Activated T-cell treated with anti-CD3 and anti-CD28 coated beads, Interleukin-2, amount 50 U/mL, for 4 hours (primary cell): ENCODE data around the gene SLC2A11. TPM values are rescaled to one million over a fixed set of nuclear protein-coding genes. Genes with fewer than 3 reads are reported as not detected.

ENCODE experiments used
- ATAC-seq, 2 donors: fragments of 200-7000 bp; cut with Tn5 transposase; one replicate each; pipeline ENCODE4 v1.10.0; 2021
- DNase-seq: peaks from one replicate; pipeline ENCODE4 v3.0.0-alpha.2; 2020
- H3K27me3 Mint-ChIP-seq: one replicate; pipeline ENCODE4 v1.8.0; 2021; ENCODE audit warnings: low read depth, mixed read lengths
- H3K36me3 Mint-ChIP-seq: one replicate; pipeline ENCODE4 v1.8.0; 2022; ENCODE audit warnings: mixed read lengths; ENCODE audit not compliant: insufficient read depth
- H3K4me1 Mint-ChIP-seq: one replicate; pipeline ENCODE4 v1.8.0; 2021; ENCODE audit warnings: low read depth, mixed read lengths
- H3K4me3 Mint-ChIP-seq: one replicate; pipeline ENCODE4 v1.8.0; 2021; ENCODE audit warnings: mild to moderate bottlenecking, moderate library complexity, mixed read lengths
- H3K9me3 Mint-ChIP-seq: one replicate; pipeline ENCODE4 v1.8.0; 2021; ENCODE audit warnings: mixed read lengths
- total RNA-seq, 3 donors: library from RNA; stranded (reverse); gene quantifications; one replicate each; pipeline ENCODE4 v1.2.1, GENCODE V29; 2021

The SLC2A11 gene
- total RNA-seq, 3 donors from 2014 or later = 2.0 to 3.3 (median 2.4) TPM

DNA sequence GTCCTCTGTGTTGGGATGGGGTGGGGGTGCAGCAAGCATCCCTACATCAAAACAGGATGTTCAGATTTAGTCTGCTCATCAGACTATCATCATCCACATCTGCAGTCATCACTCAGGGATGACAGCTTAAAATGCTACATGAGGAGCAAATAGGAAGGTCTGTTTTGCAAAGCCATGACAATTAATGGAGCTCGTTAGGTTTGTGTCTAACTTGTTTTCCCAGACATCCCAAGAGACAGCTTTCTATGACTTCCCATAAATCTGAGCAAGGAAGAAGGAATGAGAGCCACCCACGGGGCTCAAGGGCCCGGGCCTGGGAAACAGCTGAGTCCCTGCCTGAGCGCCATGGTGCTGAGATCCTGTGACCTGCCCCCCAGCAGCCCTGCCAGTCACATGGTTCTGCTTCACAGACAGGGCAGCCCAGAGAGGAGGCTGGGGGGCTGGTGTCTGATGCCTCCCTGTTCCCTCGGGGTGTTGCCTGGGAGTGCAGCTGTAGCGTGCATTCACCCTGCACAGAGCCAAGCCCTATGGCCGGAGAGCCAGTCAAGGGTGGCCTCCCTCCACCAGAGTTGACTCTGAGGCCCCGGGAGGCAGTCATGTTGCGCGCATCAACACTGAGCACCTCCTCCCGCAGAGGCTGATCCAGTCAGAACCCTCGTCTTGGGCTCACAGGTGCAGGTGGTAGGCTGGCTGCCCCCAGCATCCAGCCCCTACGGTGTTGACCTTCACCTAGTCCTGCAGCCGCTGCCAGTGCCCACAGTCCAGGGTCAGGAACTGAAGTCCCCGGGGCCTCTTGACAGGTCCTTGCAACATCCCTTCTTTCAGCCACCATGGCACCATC lies 30.9 kb upstream of the SLC2A11 start:
- H3K4me3 Mint-ChIP-seq = no peak overlapping the region

DNA sequence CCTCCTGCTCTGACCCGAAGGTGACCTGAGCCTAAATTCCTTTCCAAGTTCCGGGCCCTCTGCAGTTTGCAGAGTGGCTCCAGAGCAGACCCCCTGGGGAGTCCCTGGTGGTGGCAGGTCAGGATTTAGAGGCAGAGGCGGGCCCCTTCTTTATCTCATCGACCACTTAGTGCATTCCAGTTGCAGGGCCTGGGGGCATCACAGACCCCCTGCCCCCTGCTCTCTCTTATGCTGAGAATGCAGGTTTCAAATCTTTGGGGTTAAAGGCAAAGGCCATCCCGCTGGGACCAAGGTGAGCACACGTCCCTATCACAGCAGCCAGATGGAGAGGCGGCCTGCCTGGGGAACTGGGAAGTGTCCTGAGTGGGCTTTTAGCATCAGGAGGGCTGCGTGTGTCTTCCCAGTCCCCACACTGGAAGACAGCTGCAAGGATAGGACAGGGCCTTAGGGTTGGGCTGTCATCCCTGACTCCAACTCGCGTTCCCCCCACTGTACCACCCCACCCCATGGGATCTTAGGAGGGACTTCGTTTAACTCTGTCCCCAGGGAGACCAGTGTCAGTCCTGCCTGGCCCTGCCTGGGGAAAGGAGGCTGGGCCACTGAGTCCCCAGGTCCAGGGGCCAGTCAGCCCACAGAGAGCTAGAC lies 30.2 kb upstream of the SLC2A11 start:
- no peak for DNase-seq
- H3K9me3 Mint-ChIP-seq = no peaks in the 10 kb centered on the region
- no peak overlapping the region for H3K4me3 Mint-ChIP-seq
- ATAC-seq = no peak
- no peaks in the 10 kb centered on the region for H3K27me3 Mint-ChIP-seq
- peaks cover 37% of the 10 kb centered on the region for H3K36me3 Mint-ChIP-seq
- H3K4me1 Mint-ChIP-seq = no peaks in the 10 kb centered on the region

More for the DNA sequence above, 30.9 kb upstream of the SLC2A11 start:
- no peaks in the 10 kb centered on the region for H3K27me3 Mint-ChIP-seq
- peaks cover 37% of the 10 kb centered on the region for H3K36me3 Mint-ChIP-seq
- no peaks in the 10 kb centered on the region for H3K4me1 Mint-ChIP-seq
- H3K9me3 Mint-ChIP-seq = no peaks in the 10 kb centered on the region
- no peak for ATAC-seq
- no peak for DNase-seq

GRCh38 chr22:23828800-23829680 lies 28.6 kb upstream of the SLC2A11 start:
- H3K27me3 Mint-ChIP-seq = no peaks in the 10 kb centered on the region
- DNase-seq (no peak), ATAC-seq (no peak)

GRCh38 chr22:23829845-23830372 lies 27.8 kb upstream of the SLC2A11 start:
- DNase-seq (no peak), ATAC-seq (no peak)
- no peaks in the 10 kb centered on the region for H3K27me3 Mint-ChIP-seq
- no peak overlapping the region for H3K4me3 Mint-ChIP-seq
- H3K9me3 Mint-ChIP-seq = no peaks in the 10 kb centered on the region
- H3K36me3 Mint-ChIP-seq = peaks cover 26% of the 10 kb centered on the region
- H3K4me1 Mint-ChIP-seq = no peaks in the 10 kb centered on the region

More at GRCh38 chr22:23828800-23829680, 28.6 kb upstream of the SLC2A11 start:
- H3K36me3 Mint-ChIP-seq = peaks cover 27% of the 10 kb centered on the region
- H3K4me3 Mint-ChIP-seq = no peak overlapping the region
- H3K4me1 Mint-ChIP-seq = no peaks in the 10 kb centered on the region
- no peaks in the 10 kb centered on the region for H3K9me3 Mint-ChIP-seq

- peaks cover 22% of the 10 kb centered on the region for H3K36me3 Mint-ChIP-seq
- DNase-seq = no peak
- H3K27me3 Mint-ChIP-seq = no peaks in the 10 kb centered on the region
- H3K4me1 Mint-ChIP-seq = no peaks in the 10 kb centered on the region
- no peak overlapping the region for H3K4me3 Mint-ChIP-seq
- no peak for ATAC-seq
- H3K9me3 Mint-ChIP-seq = no peaks in the 10 kb centered on the region
Measured at GRCh38 chr22:23831261-23831660, 26.4 kb upstream of the SLC2A11 start.

DNA sequence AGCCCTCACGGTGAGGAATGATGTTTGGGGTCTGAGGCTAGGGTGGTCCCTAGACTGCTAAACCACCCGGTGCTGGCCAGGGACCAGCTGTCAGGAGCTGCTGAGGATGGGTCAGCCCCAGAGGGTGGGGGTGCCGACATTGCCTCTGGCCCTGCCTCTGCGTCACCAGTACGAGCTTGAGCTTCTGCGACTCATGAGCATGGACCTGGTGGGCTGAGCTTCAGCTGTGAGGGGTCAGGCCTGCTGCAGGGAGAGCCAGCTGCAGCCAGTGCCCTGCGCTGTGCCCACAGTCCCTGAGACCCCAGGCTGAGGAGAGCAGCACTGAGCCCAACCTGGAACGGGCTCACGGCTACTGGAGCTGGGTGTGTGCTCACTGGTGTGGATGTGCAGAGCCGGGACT lies 25.9 kb upstream of the SLC2A11 start:
- Mint-ChIP-seq H3K4me3 (no peak overlapping the region), H3K27me3 (no peaks in the 10 kb centered on the region), H3K36me3 (peaks cover 18% of the 10 kb centered on the region), H3K9me3 (no peaks in the 10 kb centered on the region), H3K4me1 (no peaks in the 10 kb centered on the region)
- ATAC-seq (no peak), DNase-seq (no peak)

DNA sequence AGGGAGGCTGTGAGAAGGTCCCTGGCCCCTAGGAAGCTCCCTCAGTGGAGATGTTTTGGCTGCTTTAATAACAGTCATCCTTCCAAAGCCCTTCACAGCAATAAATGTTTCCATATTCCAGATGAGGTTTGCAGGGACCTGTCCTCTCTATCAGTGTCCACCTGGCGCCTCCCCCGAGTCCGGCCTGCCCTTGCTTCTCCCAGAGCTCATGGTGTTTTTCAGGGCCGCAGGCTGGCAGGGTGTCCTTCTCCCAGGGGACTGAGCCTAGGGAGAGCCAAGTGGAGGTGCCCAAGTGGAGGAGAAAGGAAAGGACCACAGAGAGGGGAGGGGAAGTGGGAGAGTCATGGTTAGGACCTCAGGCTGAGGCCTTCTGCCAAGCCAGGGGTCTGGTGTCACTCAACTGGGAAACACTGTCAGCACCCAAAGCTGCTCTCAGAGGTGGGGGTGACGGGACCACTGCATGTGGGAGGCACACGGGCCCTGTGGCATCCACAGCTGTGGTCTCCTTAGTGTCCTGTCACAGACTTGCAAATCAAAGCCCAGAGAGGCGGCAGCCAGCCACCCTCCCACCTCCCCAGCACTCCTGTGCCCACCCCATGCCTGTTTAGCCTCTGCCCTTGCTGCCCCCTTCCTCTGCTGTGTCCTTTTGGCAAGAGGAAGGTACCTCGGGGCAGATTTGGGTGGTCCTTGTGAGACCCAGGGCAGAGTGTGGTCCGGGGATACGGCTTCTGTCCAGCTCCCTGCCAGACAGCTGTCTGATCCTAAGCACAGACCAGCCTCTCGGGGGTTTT lies 25.3 kb upstream of the SLC2A11 start:
- Mint-ChIP-seq H3K4me1 (peaks cover 2% of the 10 kb centered on the region), H3K4me3 (no peak overlapping the region), H3K27me3 (no peaks in the 10 kb centered on the region), H3K9me3 (no peaks in the 10 kb centered on the region), H3K36me3 (peaks cover 18% of the 10 kb centered on the region)
- no peak for DNase-seq
- ATAC-seq = no peak

DNA sequence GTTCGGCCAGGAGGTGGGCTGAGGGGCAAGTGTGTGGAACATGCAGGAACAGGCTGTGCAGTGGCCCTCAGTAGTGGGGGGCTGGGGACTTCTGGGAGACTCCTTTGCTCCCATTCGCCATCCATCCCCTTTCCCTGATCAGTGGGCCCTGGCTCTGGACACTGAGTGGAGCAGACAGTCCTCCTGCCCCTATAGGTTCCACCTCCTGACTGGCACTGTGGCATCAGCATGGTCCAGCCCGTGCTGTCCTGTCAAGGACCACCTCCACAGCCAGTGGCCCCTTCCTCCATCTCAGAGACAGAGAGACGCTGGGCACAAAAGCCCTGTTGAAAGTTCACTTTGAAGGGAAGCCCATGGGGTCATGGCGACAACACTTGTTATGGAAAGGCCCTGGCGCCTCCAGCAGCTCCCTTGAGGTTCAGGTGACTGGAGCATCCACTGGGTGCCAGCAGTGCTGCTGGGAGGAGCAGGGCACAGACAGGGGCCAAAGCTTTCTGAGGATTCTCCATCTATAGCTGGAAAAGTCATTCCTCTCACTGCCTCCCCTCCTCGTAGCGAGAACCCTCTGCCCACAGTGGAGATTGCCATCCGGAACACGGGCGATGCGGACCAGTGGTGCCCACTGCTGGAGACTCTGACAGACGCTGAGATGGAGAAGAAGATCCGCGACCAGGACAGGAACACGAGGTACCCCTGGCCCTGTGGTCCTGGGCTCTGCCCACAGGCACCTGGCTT lies 24.5 kb upstream of the SLC2A11 start:
- peaks cover 8% of the 10 kb centered on the region for H3K4me1 Mint-ChIP-seq
- DNase-seq (no peak), ATAC-seq (no peak)
- H3K27me3 Mint-ChIP-seq = no peaks in the 10 kb centered on the region
- H3K4me3 Mint-ChIP-seq = no peak overlapping the region
- peaks cover 18% of the 10 kb centered on the region for H3K36me3 Mint-ChIP-seq
- H3K9me3 Mint-ChIP-seq = no peaks in the 10 kb centered on the region

DNA sequence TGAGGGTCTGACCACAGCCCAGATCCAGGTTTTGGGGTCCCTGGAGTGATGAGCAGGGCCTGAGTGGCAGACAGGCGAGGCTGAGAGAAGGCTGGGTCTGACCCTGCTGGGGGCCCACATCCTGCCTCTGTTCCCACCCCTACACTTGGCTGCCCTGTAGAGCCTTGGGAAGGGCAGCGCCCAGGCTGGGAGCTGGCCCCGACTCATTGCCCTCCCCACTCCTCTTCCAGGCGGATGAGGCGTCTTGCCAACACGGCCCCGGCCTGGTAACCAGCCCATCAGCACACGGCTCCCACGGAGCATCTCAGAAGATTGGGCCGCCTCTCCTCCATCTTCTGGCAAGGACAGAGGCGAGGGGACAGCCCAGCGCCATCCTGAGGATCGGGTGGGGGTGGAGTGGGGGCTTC lies 23.8 kb upstream of the SLC2A11 start:
- no peaks in the 10 kb centered on the region for H3K9me3 Mint-ChIP-seq
- no peak overlapping the region for H3K4me3 Mint-ChIP-seq
- H3K4me1 Mint-ChIP-seq = peaks cover 11% of the 10 kb centered on the region
- DNase-seq (no peak), ATAC-seq (no peak)
- H3K36me3 Mint-ChIP-seq = peaks cover 15% of the 10 kb centered on the region
- H3K27me3 Mint-ChIP-seq = no peaks in the 10 kb centered on the region

DNA sequence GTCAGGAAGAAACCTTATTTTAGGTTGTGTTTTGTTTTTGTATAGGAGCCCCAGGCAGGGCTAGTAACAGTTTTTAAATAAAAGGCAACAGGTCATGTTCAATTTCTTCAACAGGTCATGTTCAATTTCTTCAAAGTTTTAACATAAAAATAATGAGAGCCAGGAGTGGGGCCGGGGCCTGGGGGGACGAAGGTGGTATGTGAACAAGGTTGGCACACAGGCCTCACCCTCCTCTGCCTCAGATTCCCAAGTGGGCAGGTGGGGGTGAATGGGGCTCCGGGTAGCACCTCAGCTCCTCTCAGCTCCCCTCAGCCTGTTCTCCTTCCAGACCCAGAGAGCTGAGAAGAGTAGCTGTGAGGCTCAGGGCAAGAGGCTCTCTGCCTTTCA lies 23.3 kb upstream of the SLC2A11 start:
- Mint-ChIP-seq H3K4me1 (peaks cover 15% of the 10 kb centered on the region), H3K36me3 (peaks cover 10% of the 10 kb centered on the region), H3K9me3 (no peaks in the 10 kb centered on the region), H3K4me3 (no peak overlapping the region), H3K27me3 (no peaks in the 10 kb centered on the region)
- DNase-seq (no peak), ATAC-seq (no peak)

GRCh38 chr22:23834793-23835483 lies 22.7 kb upstream of the SLC2A11 start:
- H3K4me3 Mint-ChIP-seq = no peak overlapping the region
- peaks cover 9% of the 10 kb centered on the region for H3K36me3 Mint-ChIP-seq
- H3K9me3 Mint-ChIP-seq = no peaks in the 10 kb centered on the region
- H3K4me1 Mint-ChIP-seq = peaks cover 19% of the 10 kb centered on the region
- ATAC-seq (no peak), DNase-seq (no peak)
- no peaks in the 10 kb centered on the region for H3K27me3 Mint-ChIP-seq

DNA sequence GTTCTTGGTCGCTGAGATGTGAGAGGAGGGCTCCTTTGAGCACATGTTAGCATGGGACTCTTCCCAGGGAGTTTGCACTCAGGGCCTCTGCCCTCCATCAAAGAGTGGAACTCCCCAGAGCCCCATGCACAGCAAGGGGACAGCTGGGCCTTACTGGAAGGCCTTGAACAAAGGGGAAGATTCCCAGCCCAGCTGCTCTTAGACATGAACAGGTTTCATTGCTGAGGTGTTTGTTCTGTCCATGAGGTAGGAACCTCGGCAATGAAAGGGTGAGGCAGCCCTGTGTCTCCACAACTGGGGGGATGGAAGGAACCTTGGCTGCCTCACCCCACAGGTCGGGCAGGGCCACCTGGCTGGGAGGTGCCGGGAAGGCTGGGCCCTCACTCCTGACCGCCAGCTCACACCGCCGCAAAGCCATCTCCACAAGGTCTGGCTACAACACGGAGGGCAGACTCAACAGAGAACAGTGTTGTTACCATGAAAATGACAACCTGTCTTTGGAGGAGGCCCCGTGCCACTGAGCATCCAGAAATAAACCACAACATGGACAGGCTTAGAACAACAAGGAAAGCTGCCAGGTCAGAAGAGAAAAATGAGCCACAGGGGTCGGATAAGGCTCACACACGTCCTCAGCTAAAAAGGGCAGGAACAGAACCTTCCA lies 22.1 kb upstream of the SLC2A11 start:
- Mint-ChIP-seq H3K36me3 (peaks cover 5% of the 10 kb centered on the region), H3K4me3 (no peak overlapping the region), H3K9me3 (no peaks in the 10 kb centered on the region), H3K27me3 (no peaks in the 10 kb centered on the region), H3K4me1 (peaks cover 19% of the 10 kb centered on the region)
- DNase-seq = no peak
- no peak for ATAC-seq
